ENCODE results near the gene POLRMT.

GRCh38 chr19:577439-578392, 55.6 kb downstream of the POLRMT start:
- TF ChIP-seq POLR2A (IDR thresholded peaks at IDR 0.05) (no peak), CTCF (IDR thresholded peaks at IDR 0.05) (no peak)
